HCT116 (cell line): ENCODE results near the gene LIMD2. TPM values are rescaled to one million over a fixed set of nuclear protein-coding genes. Genes with fewer than 3 reads are reported as not detected.

ENCODE experiments used
- ATAC-seq: fragments of 200-7000 bp; cut with Tn5 transposase; 2 replicates; pipeline ENCODE4 v1.9.1; 2020; ENCODE audit warnings: mild to moderate bottlenecking, moderate library complexity
- BruUV-seq: library from RNA; stranded (reverse); fragments of 400-500 nt; replicated peaks from 2 replicates; lab custom pipeline; 2021; lab: Mats Ljungman, UMichigan
- CTCF ChIA-PET: fragments of 300-600 bp; sonication (Branson Sonifier 250); formaldehyde crosslinking; loops from one replicate; lab custom pipeline; 2021; ENCODE audit warnings: antibody characterized with exemption; lab: Charles Lee
- POLR2A ChIA-PET: fragments of 300-600, 350-600 bp; sonication (Branson Sonifier 250); formaldehyde crosslinking; loops from one replicate; lab custom pipeline; 2021; ENCODE audit warnings: antibody characterized with exemption; lab: Charles Lee
- RAD21 ChIA-PET, 2 experiments: fragments of 300-600 bp; sonication (Branson Sonifier 250); formaldehyde crosslinking; loops; one replicate each; lab custom pipeline; 2023; ENCODE audit warnings: low total read pairs in 2 of 2; ENCODE audit not compliant: uncharacterized antibody in 2 of 2, unreplicated experiment in 2 of 2, low non-redundant PET in 1 of 2; lab: Charles Lee
- DNase-seq: peaks from one replicate; pipeline ENCODE4 v3.0.0-alpha.2; 2010; ENCODE audit warnings: low read depth, low spot score
- H2AFZ ChIP-seq: fragments of 200-600 bp; shearing (Covaris generic), sonication (generic); 2 replicates; pipeline ENCODE4 v1.6.1; 2017; ENCODE audit warnings: low read depth, mixed run types, mixed read lengths, antibody characterized with exemption, low read length; ENCODE audit not compliant: poor library complexity, severe bottlenecking
- H3K27ac ChIP-seq: 2 replicates; pipeline ENCODE4 v1.5.1; 2012; ENCODE audit warnings: low read depth, low read length
- H3K27me3 ChIP-seq: fragments of 200-600 bp; sonication (generic); 2 replicates; pipeline ENCODE4 v1.6.1; 2016; ENCODE audit warnings: mixed run types, low read length, mixed read lengths; ENCODE audit not compliant: insufficient read depth
- H3K36me3 ChIP-seq, 2 experiments: fragments of 200-500 bp in 1 of 2; fragments of 200-600 bp in 1 of 2; sonication (Bioruptor generic) in 1 of 2; sonication (generic) in 1 of 2; 2 replicates each; pipeline versions ENCODE4 v1.5.1 to v1.6.1; 2014 to 2016; ENCODE audit warnings: low read length in 2 of 2, inconsistent platforms in 1 of 2, mixed read lengths in 1 of 2, mixed run types in 1 of 2; ENCODE audit not compliant: insufficient read depth in 2 of 2, control insufficient read depth in 1 of 2
- H3K4me1 ChIP-seq, 2 experiments: fragments of 200-600 bp in 1 of 2; sonication (generic) in 1 of 2; 2 replicates each; pipeline versions ENCODE4 v1.5.1 to v1.6.1; 2012 to 2017; ENCODE audit warnings: low read length in 2 of 2, inconsistent platforms in 1 of 2, mild to moderate bottlenecking in 1 of 2, mixed read lengths in 1 of 2, mixed run types in 1 of 2, moderate library complexity in 1 of 2; ENCODE audit not compliant: insufficient read depth in 2 of 2, control insufficient read depth in 1 of 2
- H3K4me2 ChIP-seq: fragments of 200-600 bp; sonication (generic); 2 replicates; pipeline ENCODE4 v1.6.1; 2017; ENCODE audit warnings: mixed run types, low read length, mixed read lengths
- H3K4me3 ChIP-seq, 2 experiments: fragments of 200-600 bp in 1 of 2; sonication (generic) in 1 of 2; replicated peaks in 1 of 2; 2 replicates each; pipeline ENCODE4 v1.5.1; 2011 to 2016; ENCODE audit warnings: low read length in 2 of 2, control low read depth in 1 of 2, low read depth in 1 of 2, mild to moderate bottlenecking in 1 of 2, mixed read lengths in 1 of 2, mixed run types in 1 of 2
- H3K79me2 ChIP-seq: fragments of 200-600 bp; sonication (generic); 2 replicates; pipeline ENCODE4 v1.6.1; 2017; ENCODE audit warnings: mild to moderate bottlenecking, mixed run types, low read length, moderate library complexity, mixed read lengths; ENCODE audit not compliant: insufficient read depth
- H3K9ac ChIP-seq: fragments of 200-600 bp; sonication (generic); 2 replicates; pipeline ENCODE4 v1.6.1; 2016; ENCODE audit warnings: low read length, mixed read lengths
- H3K9me2 ChIP-seq: fragments of 200-600 bp; sonication (generic), shearing (Covaris generic); 2 replicates; pipeline ENCODE4 v1.6.1; 2017; ENCODE audit warnings: mixed run types, mild to moderate bottlenecking, moderate library complexity; ENCODE audit not compliant: insufficient read depth
- H3K9me3 ChIP-seq, 2 experiments: fragments of 200-500 bp in 1 of 2; fragments of 200-600 bp in 1 of 2; sonication (Bioruptor generic) in 1 of 2; sonication (generic) in 1 of 2; 2 replicates each; pipeline ENCODE4 v1.6.1; 2014 to 2017; ENCODE audit warnings: low read length in 2 of 2, mixed read lengths in 2 of 2, inconsistent platforms in 1 of 2, low read depth in 1 of 2, mild to moderate bottlenecking in 1 of 2, mixed run types in 1 of 2, moderate library complexity in 1 of 2; ENCODE audit not compliant: control insufficient read depth in 1 of 2, insufficient read depth in 1 of 2
- H4K20me1 ChIP-seq: fragments of 200-600 bp; sonication (generic), shearing (Covaris generic); 2 replicates; pipeline ENCODE4 v1.6.1; 2017; ENCODE audit warnings: mixed run types, mild to moderate bottlenecking, moderate library complexity; ENCODE audit not compliant: insufficient read depth
- CTCF ChIP-seq, 3 experiments: fragments of 200-600 bp in 1 of 3; sonication (generic) in 1 of 3; IDR thresholded peaks in 2 of 3; conservative IDR thresholded peaks in 1 of 3; 2 replicates each; pipeline ENCODE4 v1.5.1; 2012 to 2017; ENCODE audit warnings: low read depth in 2 of 3, low read length in 2 of 3, antibody characterized with exemption in 1 of 3, borderline replicate concordance in 1 of 3, control low read depth in 1 of 3, mild to moderate bottlenecking in 1 of 3, mixed read lengths in 1 of 3, mixed run types in 1 of 3, moderate library complexity in 1 of 3; ENCODE audit not compliant: insufficient read depth in 1 of 3
- RAD21 ChIP-seq: IDR thresholded peaks from 2 replicates; pipeline ENCODE4 v1.6.1; 2012; ENCODE audit warnings: low read depth, mild to moderate bottlenecking
- SP1 ChIP-seq: IDR thresholded peaks from 2 replicates; pipeline ENCODE4 v1.6.1; 2012; ENCODE audit warnings: low read depth
- TCF7L2 ChIP-seq: IDR thresholded peaks from 2 replicates; pipeline ENCODE4 v1.7.0; 2011; ENCODE audit warnings: borderline replicate concordance, inconsistent platforms; ENCODE audit not compliant: insufficient read depth, insufficient read length; ENCODE audit errors: extremely low read depth
- intact Hi-C: fragments of 100-400 bp; cut with micrococcal nuclease; formaldehyde crosslinking; loops from 2 replicates; pipeline ENCODE4 v1.10.0; 2022
- total RNA-seq: library from RNA; stranded (reverse); gene quantifications from one replicate; pipeline ENCODE4 v1.2.1, GENCODE V29; 2021; ENCODE audit not compliant: unreplicated experiment
- TF ChIP-seq, protein P1 (sequence below): IDR thresholded peaks from 2 replicates; pipeline ENCODE4 v1.6.1; 2011; ENCODE audit warnings: mild to moderate bottlenecking, low read length, moderate library complexity; ENCODE audit not compliant: insufficient replicate concordance; ENCODE audit errors: extremely low read depth

The LIMD2 gene
- total RNA-seq, 1 experiment from 2014 or later: 8.4 TPM

DNA sequence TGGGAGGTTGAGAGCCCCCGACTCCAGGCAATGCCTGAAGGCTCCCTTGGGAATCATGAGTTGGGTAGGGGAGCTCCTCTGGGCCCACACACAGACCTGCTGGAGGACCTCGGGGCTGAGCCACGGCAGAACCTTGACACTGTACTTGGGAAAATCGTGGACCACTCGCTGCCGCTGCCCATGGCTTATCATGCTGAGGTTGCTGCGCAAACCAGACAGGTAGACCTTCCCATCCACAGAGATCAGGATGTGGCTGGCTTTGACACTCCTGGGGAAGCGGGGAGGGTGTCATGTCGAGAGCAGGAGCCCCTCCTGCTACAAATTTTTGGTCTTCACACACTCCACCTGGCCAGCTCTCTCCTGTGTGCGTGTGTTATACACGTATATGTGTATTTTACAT lies 7.2 kb upstream of the LIMD2 start:
- no peak overlapping the region for H3K9ac ChIP-seq

More for the DNA sequence above, 7.2 kb upstream of the LIMD2 start:
- RAD21 ChIA-PET: no interaction called here
- DNase-seq (no peak), ATAC-seq (no peak)
- no peaks in the 10 kb centered on the region for H3K27me3 ChIP-seq
- no peak overlapping the region for H3K27ac ChIP-seq
- no peaks in the 10 kb centered on the region for H3K79me2 ChIP-seq
- no peak overlapping the region for H3K4me3 ChIP-seq
- no peaks in the 10 kb centered on the region for H3K9me3 ChIP-seq
- H3K4me1 ChIP-seq: peaks cover 2 to 4% of the 10 kb centered on the region in 2 experiments; a peak in 3 of 4 replicates
- BruUV-seq: no TSS peak
- TF ChIP-seq TCF7L2 (no peak), CTCF (IDR thresholded peaks at IDR 0.05 in 2 of 3, conservative IDR thresholded peaks at IDR 0.05 in 1 of 3; ENCODE audit: borderline replicate concordance in 1 of 3, insufficient read depth in 1 of 3, low read depth in 2 of 3, low read length in 2 of 3) (no peak), SP1 (no peak), RAD21 (no peak)
- TF ChIP-seq, protein P1, sequence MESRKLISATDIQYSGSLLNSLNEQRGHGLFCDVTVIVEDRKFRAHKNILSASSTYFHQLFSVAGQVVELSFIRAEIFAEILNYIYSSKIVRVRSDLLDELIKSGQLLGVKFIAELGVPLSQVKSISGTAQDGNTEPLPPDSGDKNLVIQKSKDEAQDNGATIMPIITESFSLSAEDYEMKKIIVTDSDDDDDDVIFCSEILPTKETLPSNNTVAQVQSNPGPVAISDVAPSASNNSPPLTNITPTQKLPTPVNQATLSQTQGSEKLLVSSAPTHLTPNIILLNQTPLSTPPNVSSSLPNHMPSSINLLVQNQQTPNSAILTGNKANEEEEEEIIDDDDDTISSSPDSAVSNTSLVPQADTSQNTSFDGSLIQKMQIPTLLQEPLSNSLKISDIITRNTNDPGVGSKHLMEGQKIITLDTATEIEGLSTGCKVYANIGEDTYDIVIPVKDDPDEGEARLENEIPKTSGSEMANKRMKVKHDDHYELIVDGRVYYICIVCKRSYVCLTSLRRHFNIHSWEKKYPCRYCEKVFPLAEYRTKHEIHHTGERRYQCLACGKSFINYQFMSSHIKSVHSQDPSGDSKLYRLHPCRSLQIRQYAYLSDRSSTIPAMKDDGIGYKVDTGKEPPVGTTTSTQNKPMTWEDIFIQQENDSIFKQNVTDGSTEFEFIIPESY: no peak
- TF ChIP-seq, all 23 proteins: peak for 0
- Histone ChIP-seq H3K4me2 (no peak overlapping the region), H3K9me2 (no peaks in the 10 kb centered on the region), H3K36me3 (peaks cover 0 to 15% of the 10 kb centered on the region in 2 experiments; a peak in 1 of 4 replicates), H2AFZ (no peak overlapping the region), H4K20me1 (no peaks in the 10 kb centered on the region)
- intact Hi-C loops: no loop called here
- ChIA-PET POLR2A (no interaction called here), CTCF (no interaction called here)
